RPMI7951 (cell line): ENCODE measurements around the gene ARID1B. TPM values are rescaled to one million over a fixed set of nuclear protein-coding genes. Genes with fewer than 3 reads are reported as not detected.
"Not testable (repeated sequence)": the region's sequence is repeated elsewhere in the genome, so short reads cannot be mapped to it uniquely, and the experiment has no call there.

Source experiments
- DNase-seq: peaks from one replicate; pipeline ENCODE4 v3.0.0-alpha.2; 2012; ENCODE audit warnings: low read depth
- total RNA-seq: library from RNA; depleted of rRNA; stranded (reverse); fragments of >200 nt; shearing (Covaris generic); gene quantifications from 2 replicates; pipeline ENCODE4 v1.2.3, GENCODE V29; 2014

Gene ARID1B
- total RNA-seq, 1 experiment from 2014 or later, result 14.8 TPM

DNA sequence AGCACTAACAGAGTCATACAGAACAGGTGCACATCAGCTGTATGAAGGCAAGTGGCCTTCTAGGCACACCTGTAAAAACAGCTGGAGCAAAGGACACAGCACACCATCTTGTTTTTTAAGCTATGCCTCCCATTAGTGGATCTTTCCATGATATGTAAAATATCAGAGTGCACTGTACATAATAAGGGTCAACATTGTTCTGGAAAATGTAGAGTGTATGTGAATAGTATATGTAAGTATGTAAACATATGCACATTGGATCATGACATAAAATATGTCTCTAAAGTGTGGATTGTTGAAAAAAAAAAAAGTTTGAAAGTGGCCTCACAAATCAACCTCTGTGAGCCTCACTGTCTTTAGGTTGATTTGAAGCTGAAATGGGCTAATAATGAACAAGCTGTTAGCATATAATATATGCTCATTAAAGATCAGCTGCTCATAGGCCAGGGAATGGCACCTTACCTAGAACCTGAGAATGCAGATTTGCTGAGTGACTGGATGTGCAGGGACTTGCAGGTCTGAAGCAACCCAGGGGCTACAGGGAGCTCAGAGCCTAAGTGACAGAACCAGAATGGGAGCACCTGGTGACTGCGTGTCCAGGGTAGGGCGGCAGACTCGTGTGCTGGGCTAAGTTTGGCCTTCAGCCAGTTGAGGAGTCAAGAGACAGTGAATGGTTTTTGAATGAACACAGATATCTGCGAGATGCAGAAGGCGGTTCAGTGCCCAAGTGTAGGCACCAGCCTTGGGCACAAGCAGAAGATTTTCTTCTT lies 347.5 kb downstream of the ARID1B start:
- DNase-seq, result no peak

DNA sequence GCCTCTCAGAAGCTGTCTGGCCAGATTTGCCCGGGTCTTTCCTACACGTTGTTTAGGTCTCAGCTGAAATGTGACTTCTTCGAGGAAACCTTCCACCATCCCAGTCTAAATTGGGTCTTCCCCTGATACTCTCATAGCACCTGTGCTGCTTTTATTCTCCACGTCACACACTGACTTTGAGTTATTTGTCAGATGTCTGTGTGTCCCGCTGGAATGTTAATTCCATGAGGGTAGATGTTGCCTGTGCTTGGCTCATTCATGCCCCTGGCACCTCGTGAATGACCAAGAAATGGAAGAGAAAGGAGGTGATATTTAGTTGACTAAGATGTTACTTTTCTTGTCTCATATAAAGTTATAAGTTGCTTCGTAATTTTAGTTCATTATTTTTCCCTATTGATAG lies 348.4 kb downstream of the ARID1B start:
- DNase-seq, result no peak

DNA sequence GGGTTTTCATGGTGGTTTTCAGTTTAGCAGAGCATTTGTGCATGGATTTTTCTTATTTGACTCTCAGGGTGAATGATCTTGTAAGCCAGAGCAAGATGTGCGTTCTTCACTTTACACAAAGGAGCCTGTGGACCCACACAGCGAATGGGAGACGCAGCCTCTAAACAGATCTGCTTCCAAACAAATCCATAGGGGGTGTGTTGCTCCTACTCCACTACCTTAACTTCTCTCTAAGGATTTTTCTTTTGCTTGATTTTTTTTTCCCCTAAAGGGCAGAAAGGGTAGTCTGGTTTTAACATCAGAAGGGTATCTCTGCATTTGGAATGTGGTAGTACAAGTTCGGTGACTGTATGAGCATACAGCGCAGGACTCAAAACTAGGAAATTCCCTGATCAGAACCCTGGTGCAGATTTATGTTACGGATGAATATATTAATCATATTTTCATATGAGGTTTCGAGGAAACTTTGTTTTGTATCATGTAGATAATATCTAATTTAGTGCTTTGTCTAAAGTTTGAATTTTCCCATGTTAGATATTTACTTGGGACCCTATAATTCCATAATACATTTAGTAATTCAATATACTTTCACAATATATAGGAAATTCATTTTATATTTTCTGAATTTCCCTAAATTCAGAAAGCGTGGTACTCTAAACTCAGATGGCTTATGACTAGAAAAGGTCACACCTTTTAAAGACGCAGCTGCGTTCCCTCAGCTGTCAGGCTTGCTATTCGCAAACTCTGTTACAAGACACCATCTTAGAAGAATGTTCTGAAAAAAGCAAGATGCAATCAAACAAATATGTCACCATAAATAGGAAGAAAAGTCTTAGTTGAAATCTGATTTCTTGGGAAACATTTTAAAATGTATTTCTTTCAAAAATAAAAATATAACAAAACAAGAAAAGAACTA lies 349.3 kb downstream of the ARID1B start:
- DNase-seq, result no peak

DNA sequence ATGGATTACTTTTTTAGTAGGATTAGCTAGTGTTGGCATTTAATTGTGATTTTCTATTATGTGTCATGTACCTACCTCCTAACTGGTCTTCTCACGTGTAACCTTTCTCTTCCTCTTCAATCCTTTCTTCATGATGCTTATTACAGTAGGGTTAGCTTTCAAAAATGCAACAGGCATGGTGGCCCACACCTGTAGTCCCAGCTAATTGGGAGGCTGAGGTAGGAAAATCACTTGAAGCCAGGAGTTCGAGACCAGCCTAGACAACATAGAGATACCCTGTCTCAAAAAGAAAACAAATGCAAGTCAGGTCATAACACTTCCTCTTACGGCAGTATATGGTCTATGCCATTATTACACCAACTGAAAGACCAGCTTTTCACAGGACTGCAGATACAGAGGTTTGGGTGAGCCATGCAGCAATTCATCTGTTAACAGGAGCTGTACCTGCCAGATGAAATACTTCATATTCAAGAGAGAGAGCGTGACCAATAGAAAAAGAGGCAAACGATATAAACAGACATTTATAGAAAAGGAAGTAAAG lies 351.1 kb downstream of the ARID1B start:
- DNase-seq, result no peak

DNA sequence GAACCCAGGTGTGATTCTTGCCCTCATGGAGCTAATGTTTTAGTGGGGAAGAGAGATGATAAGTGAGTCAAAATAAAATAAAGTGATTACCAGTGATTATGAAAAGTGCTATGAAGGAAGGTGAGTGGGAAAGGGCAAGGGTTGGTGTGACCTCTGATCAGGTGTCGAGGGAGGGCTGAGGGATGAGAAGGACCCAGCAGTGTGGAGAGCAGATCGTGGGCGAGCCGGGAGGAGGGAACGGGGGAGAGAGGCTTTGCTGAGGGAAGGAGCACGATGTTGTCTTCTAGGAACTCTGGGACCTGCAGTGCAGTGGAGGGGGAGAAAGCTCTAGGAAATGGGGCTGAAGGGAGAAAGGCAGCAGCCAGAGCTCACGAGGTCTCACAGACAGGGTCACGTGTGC lies 354.1 kb downstream of the ARID1B start:
- no peak for DNase-seq

DNA sequence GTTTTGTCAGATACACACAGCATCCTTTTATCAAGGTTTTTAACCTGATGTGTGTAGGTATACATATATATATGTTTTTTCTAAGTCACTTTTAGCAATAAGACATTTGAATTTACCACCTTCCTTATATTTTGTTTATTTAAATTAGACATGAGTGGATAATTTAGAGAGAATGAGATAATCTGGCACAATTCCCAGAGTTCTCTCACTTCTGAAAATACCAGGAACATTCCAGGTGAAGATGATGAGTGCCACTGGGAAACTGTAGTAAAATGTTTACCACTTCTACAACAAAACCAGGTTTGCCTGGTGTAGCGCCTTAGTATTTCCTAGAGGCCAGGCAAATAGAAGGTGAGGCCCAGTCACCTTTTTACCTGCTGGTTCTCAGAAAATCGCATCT lies 356.7 kb downstream of the ARID1B start:
- DNase-seq, result no peak

DNA sequence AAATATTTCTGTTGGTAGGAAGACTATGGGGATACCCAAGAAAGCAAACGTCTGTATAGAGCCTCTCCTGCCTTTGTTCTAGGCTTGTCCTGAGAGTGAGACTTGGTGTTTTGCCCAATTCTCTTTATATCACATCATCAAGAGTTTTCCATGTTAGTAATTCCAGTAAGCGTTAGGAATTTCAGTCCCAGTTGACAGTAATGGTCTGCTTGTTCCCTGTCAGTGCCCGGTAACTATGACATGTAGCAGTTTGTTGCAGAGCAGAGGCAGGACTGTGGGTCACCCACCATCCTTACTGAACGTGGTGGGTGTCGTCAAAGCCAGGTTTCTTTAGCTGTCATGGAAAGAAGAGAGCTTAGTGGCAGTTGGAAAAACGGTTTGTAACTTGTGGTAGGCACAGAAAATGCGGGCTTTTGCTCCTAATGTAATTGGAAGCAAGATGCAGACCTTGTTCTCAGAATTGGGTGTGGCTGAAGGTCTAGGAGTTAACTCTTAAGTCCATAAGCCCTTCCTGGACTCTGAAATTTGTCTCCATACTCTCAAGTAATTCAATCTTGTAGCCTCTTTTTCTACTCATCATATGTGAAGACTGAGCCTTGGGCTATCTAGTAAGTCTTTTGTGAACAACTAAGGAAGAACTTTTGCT lies 357.3 kb downstream of the ARID1B start:
- DNase-seq, result no peak

DNA sequence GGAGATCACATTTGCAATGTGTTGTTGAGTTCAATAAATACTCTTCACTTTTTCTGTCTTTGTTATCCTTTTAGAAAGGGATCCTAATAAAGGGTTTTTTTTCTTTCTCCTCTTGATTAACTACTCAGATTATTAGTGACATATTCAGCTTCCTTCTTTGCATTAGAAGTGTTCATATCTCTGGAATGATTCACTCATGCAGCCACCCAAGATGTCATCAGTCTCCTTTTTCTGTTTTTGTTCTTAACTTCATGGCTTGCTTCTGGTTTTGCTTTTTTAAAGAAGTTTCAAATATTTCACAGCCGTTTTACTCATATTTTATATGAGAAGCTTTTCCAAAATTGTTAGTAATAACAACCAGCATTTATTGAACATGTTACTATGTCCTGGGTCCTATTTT lies 358.5 kb downstream of the ARID1B start:
- DNase-seq, result no peak

DNA sequence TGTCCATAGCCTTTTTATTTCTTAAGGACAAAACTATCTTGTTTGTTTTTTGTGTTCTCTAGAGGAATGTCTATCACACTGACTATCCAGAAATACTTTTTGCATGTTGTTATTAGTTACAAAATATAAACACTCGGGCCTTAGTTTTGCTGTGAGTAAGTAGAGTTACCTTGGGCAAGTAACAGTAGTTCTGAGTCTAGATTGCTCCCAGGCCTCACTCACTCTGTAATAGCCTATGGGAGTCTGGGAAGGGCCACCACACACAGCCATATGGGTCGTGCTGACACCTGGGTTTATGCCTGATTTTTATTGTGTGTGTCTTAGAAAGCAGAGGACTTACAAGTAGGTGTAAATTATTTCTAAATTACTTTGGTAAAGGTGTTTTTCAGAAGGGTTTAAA lies 360.3 kb downstream of the ARID1B start:
- DNase-seq, result no peak

DNA sequence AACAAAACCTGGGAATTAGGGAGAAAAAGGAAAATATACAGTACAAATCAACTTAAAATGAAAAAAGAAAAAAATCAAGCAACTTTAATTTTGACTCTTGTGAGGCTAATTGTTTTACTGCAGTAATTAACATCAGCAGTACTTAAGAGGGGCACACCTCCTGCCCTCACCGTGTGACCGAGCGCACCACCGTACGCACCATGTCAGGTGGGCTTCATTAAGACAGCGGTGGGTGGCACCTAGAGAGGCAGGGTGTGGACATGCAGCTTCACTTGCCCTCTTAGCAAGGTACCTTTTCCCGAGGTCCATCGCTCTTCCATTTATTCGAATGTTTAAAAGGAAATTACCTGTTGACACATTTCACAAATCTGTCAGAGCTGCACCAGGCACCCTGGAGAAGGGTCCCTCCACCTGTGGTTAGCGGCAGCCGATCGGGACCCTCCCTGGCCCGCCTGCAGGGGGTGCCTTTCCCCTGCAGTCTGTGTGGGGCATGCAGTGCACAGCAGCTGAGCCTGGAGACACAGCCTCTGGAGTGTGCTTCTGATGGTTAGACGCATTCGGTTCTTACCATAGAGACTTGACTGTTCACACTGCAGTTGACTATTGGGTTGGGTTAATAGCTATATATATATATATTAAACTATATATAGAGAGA lies 362.0 kb downstream of the ARID1B start:
- DNase-seq, result no peak

DNA sequence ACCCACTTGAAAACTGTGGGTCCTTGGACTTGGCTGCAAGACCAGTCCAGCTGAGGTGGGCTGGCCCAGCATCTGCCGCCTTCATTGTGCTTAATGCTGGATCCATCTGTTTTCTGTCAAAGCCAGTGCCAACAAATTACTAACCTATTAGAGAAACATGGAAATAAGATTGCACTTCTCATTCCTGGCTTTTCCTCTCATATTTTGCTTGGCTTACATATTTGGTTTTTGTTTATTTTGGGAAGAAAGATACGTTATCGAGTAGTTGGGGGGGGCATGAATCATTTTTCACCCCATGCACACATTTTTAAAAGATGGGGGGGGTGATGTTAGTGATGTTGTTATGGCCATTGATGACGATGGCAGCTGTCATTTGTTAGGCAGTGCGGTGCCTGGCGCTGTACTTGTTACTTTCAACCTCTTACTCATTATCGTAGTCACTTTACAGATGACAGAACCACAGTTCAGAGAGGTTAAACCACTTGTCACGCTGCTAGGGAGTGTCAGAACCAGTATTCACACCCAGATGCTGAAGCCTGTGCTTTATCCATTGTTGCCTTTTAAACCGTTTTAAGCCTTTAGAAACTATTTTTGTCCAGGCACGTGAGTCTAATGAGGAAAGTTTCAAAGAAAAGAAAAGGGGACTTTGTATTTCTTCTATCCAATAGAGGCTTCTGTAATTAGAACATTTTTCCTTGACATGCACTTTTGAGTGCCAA lies 366.2 kb downstream of the ARID1B start:
- DNase-seq, result peak; percentile 79

DNA sequence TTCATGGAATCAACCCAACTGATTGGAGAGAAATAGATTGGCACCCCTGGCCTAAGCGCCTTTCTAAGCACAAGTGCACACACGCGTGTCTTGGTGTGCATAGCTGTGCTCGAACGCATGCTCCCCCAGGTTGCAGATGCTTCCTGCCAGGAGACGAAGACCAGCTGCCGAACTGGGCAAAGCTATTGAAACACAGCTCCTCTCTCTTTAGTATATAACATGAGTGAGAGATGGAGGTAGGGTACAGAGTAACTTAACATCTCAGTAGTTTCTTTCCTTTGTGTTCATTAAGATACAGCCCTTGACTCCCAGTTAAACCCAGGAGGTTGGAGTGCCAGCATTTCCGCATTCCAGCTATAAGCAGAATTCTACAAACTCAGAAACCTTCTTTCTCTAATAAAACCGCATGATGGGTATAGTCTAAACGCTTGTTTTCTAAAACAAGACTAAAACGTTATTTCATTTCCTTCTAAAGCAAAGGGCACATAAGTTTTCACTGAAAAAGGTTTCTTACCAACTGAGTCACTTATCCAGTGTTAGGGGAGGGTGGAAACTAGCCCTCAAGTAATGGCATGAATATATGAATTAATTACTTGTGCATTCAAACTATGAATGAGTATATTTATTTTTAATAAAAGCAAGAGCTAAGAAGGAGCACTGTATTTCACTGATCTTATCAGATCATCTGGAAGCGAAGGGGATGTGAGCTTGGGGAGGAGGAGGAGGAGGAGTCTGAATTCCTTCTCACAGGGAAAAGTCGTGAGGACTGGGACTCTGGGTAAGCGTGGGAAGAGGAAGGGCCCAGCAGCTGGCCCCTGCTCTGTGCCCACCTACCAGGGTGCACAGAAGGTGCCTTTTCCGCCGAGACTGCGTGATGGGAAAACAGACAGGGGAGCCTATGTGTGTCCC lies 367.0 kb downstream of the ARID1B start:
- DNase-seq, result peak; percentile 62

DNA sequence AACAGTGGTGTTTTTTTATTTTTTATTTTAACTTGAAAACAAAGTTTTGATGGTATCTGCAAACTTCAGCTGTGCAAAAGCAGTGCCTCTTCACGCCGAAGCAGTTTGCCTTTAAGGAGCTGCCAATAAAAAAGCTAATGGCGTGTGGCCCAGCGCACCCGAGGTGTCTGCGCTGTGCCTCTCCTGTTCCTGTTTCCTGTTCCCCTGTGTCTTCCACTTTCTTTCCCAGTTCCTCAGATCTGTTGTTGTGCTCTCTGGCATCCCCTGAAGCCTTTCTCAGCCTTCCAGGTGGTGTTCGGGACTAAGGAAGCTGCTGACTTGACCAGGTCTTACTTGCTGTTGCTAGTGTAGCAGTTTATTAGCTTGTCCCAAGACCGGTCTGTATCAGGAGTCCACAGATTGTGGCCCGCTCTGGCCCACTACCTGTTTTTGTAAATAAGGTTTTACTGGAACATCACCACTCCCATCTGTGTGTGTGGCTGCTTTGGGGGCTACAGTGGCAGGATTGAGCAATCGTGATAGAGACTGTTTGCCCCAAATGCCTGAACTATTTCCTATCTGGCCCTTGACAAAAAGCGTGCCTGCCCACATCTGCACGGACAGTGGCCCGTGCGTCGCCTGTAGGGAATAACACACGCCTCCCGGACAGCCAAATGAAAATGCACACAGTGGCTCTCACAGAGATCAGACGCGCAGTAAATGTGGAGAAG lies 367.8 kb downstream of the ARID1B start:
- DNase-seq, result peak; percentile 47

DNA sequence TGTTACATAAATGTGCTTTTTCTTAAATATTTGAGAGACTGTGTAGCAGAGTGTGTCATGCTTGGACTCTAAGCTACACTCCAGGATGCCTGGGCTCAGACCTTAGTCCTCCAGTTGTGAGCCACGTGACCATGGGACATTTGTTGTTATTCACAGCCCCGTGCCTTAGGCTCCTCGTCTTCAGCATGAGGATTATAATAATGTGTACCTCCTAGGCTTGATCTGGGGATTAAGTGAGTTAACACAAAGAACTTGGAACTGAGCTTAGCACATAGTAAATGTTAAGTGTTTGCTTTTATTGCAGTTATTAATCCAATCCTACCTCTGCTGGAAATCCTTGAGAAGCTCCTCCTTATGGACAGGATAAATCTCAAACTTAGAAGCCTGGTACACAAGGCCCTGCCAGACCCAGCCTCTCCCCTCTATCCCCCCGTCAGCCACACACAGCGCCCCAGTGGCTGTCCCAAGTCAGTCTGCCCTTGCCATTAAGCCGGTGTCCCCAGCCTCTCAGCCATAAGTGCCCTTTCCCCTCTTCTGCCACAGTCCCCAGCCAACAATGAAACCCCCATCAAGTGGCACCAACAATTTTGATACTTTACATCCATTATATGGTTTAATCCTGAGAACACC lies 368.6 kb downstream of the ARID1B start:
- DNase-seq, result peak; percentile 50

DNA sequence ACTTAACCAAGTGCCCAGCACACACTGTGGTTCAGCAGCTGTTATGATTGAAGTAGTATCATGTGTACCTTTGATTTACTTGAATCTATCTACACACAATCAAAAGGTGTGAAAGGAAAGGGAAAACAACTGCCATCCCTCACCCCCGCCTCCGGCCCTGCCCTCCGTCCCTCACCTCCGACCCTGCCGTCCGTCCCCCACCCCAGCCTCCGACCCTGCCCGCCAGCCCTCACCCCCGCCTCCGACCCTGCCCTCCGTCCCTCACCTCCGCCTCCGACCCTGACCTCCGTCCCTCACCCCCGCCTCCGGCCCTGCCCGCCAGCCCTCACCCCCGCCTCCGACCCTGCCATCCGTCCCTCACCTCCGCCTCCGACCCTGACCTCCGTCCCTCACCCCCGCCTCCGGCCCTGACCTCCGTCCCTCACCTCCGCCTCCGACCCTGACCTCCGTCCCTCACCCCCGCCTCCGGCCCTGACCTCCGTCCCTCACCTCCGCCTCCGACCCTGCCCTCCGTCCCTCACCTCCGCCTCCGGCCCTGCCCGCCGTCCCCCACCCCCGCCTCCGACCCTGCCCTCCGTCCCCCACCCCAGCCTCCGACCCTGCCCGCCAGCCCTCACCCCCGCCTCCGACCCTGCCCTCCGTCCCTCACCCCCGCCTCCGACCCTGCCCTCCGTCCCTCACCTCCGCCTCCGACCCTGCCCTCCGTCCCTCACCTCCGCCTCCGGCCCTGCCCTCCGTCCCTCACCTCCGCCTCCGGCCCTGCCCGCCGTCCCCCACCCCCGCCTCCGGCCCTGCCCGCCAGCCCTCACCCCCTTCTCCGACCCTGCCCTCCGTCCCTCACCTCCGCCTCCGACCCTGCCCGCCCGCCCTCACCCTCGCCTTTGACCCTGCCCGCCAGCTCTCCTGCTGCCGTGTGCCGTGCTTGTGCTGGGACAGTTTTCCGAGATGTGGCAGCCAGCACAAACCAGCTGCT lies 370.2 kb downstream of the ARID1B start:
- DNase-seq, result not testable (repeated sequence)

DNA sequence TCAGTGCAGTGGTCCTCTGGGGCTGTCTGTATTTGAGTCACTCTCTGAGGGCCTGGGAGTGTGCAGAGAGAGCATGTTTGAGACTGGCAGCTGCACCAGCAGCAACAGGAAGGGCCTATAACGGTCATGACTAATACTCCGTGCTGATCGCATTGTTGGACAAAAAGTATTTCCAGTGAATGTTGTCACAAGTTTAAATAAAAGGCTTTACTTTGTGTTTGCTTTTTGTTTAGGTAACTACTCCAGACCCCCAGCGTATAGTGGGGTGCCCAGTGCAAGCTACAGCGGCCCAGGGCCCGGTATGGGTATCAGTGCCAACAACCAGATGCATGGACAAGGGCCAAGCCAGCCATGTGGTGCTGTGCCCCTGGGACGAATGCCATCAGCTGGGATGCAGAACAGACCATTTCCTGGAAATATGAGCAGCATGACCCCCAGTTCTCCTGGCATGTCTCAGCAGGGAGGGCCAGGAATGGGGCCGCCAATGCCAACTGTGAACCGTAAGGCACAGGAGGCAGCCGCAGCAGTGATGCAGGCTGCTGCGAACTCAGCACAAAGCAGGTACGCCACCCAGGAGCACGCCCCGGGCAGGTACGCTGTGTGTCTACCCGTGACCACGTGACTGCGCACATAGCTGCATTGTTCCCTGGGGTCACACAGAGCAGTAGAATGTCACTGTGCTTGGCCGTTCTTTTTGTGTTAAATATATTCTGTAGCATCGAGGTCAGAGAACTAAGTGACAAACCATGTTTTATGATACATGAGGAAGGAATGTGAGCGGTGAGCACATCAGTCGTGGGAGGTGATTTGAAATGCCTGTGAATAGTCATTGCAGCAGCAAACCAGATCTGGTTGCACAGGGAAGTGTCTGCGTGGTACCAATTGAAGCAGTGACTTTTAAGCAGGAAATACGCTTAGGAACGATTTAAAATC lies 371.5 kb downstream of the ARID1B start:
- peak; percentile 96 for DNase-seq
